ENCODE data around the gene GLOD5. TPM values are rescaled to one million over a fixed set of nuclear protein-coding genes. Genes with fewer than 3 reads are reported as not detected.

The GLOD5 gene
- polyA plus RNA-seq (ENCODE audit: insufficient read length in 3 of 3) = 1 to 10 TPM; 1.3 to 1.6 (median 1.4) TPM
- long read RNA-seq, donor 1 = 0 reads
- long read RNA-seq, donor 2, partial matches to known transcripts = 0 of 1 reads
- long read RNA-seq, donor 2, other reads (novel, unspliced or antisense) = 0 of 1 reads
- long read RNA-seq, donor 3, partial matches to known transcripts = 0 of 1 reads
- long read RNA-seq, donor 3, other reads (novel, unspliced or antisense) = 0 of 1 reads
- long read RNA-seq, donor 4, partial matches to known transcripts = 0 of 1 reads
- long read RNA-seq, donor 4, other reads (novel, unspliced or antisense) = 0 of 1 reads
- long read RNA-seq, donor 5, partial matches to known transcripts = 0 of 1 reads
- long read RNA-seq, donor 5, other reads (novel, unspliced or antisense) = 0 of 1 reads
- long read RNA-seq, donor 6 = 0 reads
- long read RNA-seq, donor 7 = 0 reads
- long read RNA-seq, donor 8, partial matches to known transcripts = 0 of 1 reads
- long read RNA-seq, donor 8, other reads (novel, unspliced or antisense) = 0 of 1 reads
- long read RNA-seq, donor 9 = 0 reads
- long read RNA-seq, donor 10 = 0 reads
- long read RNA-seq, donor 11, partial matches to known transcripts = 0 of 1 reads
- long read RNA-seq, donor 11, other reads (novel, unspliced or antisense) = 0 of 1 reads
- long read RNA-seq, donor 12 = 0 reads
- long read RNA-seq, donor 13, partial matches to known transcripts = 0 of 1 reads
- long read RNA-seq, donor 13, other reads (novel, unspliced or antisense) = 0 of 1 reads
- long read RNA-seq, donor 14 = 0 reads
- long read RNA-seq, donor 15 = 0 reads
- long read RNA-seq, donor 16 = 0 reads

- peak in 6 of 11 donors; percentile 10 to 32 (median 17) for DNase-seq (ENCODE audit: extremely low read depth in 1 of 11, low read depth in 9 of 11, low spot score in 4 of 11)
Measured at GRCh38 chrX:48761674-48762471, at the start of gene GLOD5. TSS of gene GLOD5 (plus strand) at chrX:48761747. CDS start at chrX:48761791, 44 bp downstream.

GRCh38 chrX:48711929-48712505 is 49.5 kb upstream of the GLOD5 start:
- no peak for DNase-seq (ENCODE audit: extremely low read depth in 1 of 11, low read depth in 9 of 11, low spot score in 4 of 11)

GRCh38 chrX:48713847-48714246 is 47.7 kb upstream of the GLOD5 start:
- no peak for DNase-seq (ENCODE audit: extremely low read depth in 1 of 11, low read depth in 9 of 11, low spot score in 4 of 11)

GRCh38 chrX:48714573-48714972 is 47.0 kb upstream of the GLOD5 start:
- DNase-seq (ENCODE audit: extremely low read depth in 1 of 11, low read depth in 9 of 11, low spot score in 4 of 11) = no peak

GRCh38 chrX:48715072-48715471 is 46.5 kb upstream of the GLOD5 start:
- DNase-seq (ENCODE audit: extremely low read depth in 1 of 11, low read depth in 9 of 11, low spot score in 4 of 11) = no peak

- DNase-seq (ENCODE audit: extremely low read depth in 1 of 11, low read depth in 9 of 11, low spot score in 4 of 11) = no peak
Measured at GRCh38 chrX:48715876-48716502, 45.6 kb upstream of the GLOD5 start.

GRCh38 chrX:48719958-48720357 is 41.6 kb upstream of the GLOD5 start:
- DNase-seq (ENCODE audit: extremely low read depth in 1 of 11, low read depth in 9 of 11, low spot score in 4 of 11) = no peak

GRCh38 chrX:48720577-48721250 is 40.8 kb upstream of the GLOD5 start:
- no peak for DNase-seq (ENCODE audit: extremely low read depth in 1 of 11, low read depth in 9 of 11, low spot score in 4 of 11)

GRCh38 chrX:48721916-48722315 is 39.6 kb upstream of the GLOD5 start:
- no peak for DNase-seq (ENCODE audit: extremely low read depth in 1 of 11, low read depth in 9 of 11, low spot score in 4 of 11)

- DNase-seq (ENCODE audit: extremely low read depth in 1 of 11, low read depth in 9 of 11, low spot score in 4 of 11) = no peak
Measured at GRCh38 chrX:48726596-48726995, 35.0 kb upstream of the GLOD5 start.

GRCh38 chrX:48728653-48729052 is 32.9 kb upstream of the GLOD5 start:
- DNase-seq (ENCODE audit: extremely low read depth in 1 of 11, low read depth in 9 of 11, low spot score in 4 of 11) = no peak

- DNase-seq (ENCODE audit: extremely low read depth in 1 of 11, low read depth in 9 of 11, low spot score in 4 of 11) = no peak
Measured at GRCh38 chrX:48736303-48736702, 25.2 kb upstream of the GLOD5 start.

- no peak for DNase-seq (ENCODE audit: extremely low read depth in 1 of 11, low read depth in 9 of 11, low spot score in 4 of 11)
Measured at GRCh38 chrX:48736878-48737212, 24.7 kb upstream of the GLOD5 start.

- DNase-seq (ENCODE audit: extremely low read depth in 1 of 11, low read depth in 9 of 11, low spot score in 4 of 11) = peak; percentile 77 to 96 (median 90)
Measured at GRCh38 chrX:48737213-48737938, 24.2 kb upstream of the GLOD5 start.

GRCh38 chrX:48737940-48738339 is 23.6 kb upstream of the GLOD5 start:
- no peak for DNase-seq (ENCODE audit: extremely low read depth in 1 of 11, low read depth in 9 of 11, low spot score in 4 of 11)

- no peak for DNase-seq (ENCODE audit: extremely low read depth in 1 of 11, low read depth in 9 of 11, low spot score in 4 of 11)
Measured at GRCh38 chrX:48741834-48742233, 19.7 kb upstream of the GLOD5 start.

GRCh38 chrX:48745222-48745621 is 16.3 kb upstream of the GLOD5 start:
- no peak for DNase-seq (ENCODE audit: extremely low read depth in 1 of 11, low read depth in 9 of 11, low spot score in 4 of 11)
